GM10847 (cell line): ENCODE data around the gene ADAMTSL5.

Experiments used
- POLR2A ChIP-seq: IDR thresholded peaks from 2 replicates; pipeline ENCODE4 v1.6.1; 2011; ENCODE audit not compliant: insufficient read length; ENCODE audit errors: extremely low read depth

Gene ADAMTSL5

GRCh38 chr19:1455336-1456120 lies 57.3 kb downstream of the ADAMTSL5 start:
- TF ChIP-seq POLR2A, result no peak
